Measurements from ENCODE around the gene PRPSAP1. TPM values are rescaled to one million over a fixed set of nuclear protein-coding genes. Genes with fewer than 3 reads are reported as not detected.
A peak's percentile ranks its signal among the peaks of the same experiment; 100 is the strongest.

PRPSAP1 gene
- total RNA-seq, 1 donor from 2014 or later, result 92.6 TPM

DNA sequence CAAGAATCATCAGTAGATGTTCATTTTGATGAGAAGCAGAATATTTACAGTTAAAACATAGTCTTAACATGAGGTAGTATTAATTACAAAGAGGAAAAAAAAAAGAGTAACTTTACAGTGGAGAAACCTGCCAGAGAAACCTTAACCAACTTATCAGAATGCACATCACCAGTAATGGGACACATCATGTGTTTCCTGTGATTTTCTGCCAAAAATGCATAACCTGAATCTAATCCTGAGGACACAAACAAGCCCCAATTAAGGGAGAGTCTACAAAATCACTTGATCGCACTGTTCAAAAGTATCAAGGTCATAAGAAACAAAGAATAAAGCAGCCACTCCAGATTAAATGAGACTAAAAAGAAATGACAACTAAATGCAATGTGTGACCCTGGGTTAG lies 27.4 kb downstream of the PRPSAP1 start:
- Histone ChIP-seq H3K4me1 (no peaks in the 10 kb centered on the region), H3K9me3 (no peaks in the 10 kb centered on the region), H3K4me3 (no peak overlapping the region), H3K27ac (no peak overlapping the region), H3K36me3 (peaks cover 0 to 67% of the 10 kb centered on the region in 2 donors), H3K27me3 (no peaks in the 10 kb centered on the region)
- no peak for TF ChIP-seq POLR2A (IDR thresholded peaks at IDR 0.05)
- TF ChIP-seq, protein P1, sequence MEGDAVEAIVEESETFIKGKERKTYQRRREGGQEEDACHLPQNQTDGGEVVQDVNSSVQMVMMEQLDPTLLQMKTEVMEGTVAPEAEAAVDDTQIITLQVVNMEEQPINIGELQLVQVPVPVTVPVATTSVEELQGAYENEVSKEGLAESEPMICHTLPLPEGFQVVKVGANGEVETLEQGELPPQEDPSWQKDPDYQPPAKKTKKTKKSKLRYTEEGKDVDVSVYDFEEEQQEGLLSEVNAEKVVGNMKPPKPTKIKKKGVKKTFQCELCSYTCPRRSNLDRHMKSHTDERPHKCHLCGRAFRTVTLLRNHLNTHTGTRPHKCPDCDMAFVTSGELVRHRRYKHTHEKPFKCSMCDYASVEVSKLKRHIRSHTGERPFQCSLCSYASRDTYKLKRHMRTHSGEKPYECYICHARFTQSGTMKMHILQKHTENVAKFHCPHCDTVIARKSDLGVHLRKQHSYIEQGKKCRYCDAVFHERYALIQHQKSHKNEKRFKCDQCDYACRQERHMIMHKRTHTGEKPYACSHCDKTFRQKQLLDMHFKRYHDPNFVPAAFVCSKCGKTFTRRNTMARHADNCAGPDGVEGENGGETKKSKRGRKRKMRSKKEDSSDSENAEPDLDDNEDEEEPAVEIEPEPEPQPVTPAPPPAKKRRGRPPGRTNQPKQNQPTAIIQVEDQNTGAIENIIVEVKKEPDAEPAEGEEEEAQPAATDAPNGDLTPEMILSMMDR (IDR thresholded peaks at IDR 0.05), result no peak
- TF ChIP-seq POLR2AphosphoS5 (IDR thresholded peaks at IDR 0.05; ENCODE audit: insufficient read depth in 1 of 2, low read depth in 1 of 2), result no peak
- intact Hi-C loops (cut with DNase I), result no loop called here
- no peak for DNase-seq (ENCODE audit: extremely low spot score in 2 of 2)

DNA sequence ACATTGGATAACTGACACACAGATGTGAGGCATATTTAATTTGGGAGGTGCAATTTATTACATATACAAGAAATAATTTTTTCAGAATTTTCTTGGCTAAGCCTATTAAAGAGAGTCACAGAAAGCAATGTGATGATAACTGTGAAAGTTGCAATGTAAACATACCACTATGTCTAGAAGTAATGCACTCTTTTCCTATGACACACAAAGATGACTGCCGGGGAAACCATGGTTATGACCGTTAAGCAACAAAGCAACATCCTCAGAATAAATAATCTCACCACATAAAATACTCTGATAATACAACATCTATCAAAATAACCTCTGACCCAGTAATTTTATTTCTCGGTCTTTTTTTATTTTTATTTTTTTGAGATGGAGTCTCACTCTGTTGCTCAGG lies 35.1 kb downstream of the PRPSAP1 start:
- intact Hi-C loops (cut with DNase I), result no loop called here
- H3K27me3 ChIP-seq, result no peaks in the 10 kb centered on the region
- H3K4me1 ChIP-seq, result no peaks in the 10 kb centered on the region
- H3K9me3 ChIP-seq, result no peaks in the 10 kb centered on the region
- no peak for DNase-seq (ENCODE audit: extremely low spot score in 2 of 2)
- H3K36me3 ChIP-seq, result peaks cover 0 to 43% of the 10 kb centered on the region in 2 donors
- TF ChIP-seq, protein P1 (IDR thresholded peaks at IDR 0.05), result no peak
- TF ChIP-seq POLR2AphosphoS5 (IDR thresholded peaks at IDR 0.05; ENCODE audit: insufficient read depth in 1 of 2, low read depth in 1 of 2) (no peak), POLR2A (IDR thresholded peaks at IDR 0.05) (no peak)
- H3K27ac ChIP-seq, result no peak overlapping the region
- no peak overlapping the region for H3K4me3 ChIP-seq

DNA sequence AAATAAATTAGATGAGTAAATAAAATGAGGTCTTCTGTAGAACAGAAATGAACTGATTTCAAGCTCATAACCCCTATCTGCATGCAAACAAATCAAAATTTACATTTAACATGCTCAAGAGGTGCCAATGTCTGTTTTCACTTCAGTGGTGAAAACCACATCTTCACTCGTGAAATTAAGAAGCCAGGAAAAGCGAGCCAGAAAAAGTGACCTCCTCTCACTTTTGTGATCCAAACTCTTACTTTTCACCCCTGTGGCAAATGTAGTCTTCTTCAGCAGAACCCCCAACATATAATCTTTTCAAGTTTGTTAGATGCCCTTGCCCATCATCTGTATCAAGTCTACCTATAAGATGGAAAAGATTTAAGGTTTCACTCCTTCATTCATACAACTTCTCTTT lies 36.2 kb downstream of the PRPSAP1 start:
- intact Hi-C loops (cut with DNase I), result no loop called here
- TF ChIP-seq, protein P1 (IDR thresholded peaks at IDR 0.05), result no peak
- TF ChIP-seq POLR2A (IDR thresholded peaks at IDR 0.05), result no peak
- no peak for TF ChIP-seq POLR2AphosphoS5 (IDR thresholded peaks at IDR 0.05; ENCODE audit: insufficient read depth in 1 of 2, low read depth in 1 of 2)
- no peak overlapping the region for H3K4me3 ChIP-seq
- peaks cover 0 to 43% of the 10 kb centered on the region in 2 donors for H3K36me3 ChIP-seq
- H3K9me3 ChIP-seq, result no peaks in the 10 kb centered on the region
- H3K27me3 ChIP-seq, result no peaks in the 10 kb centered on the region
- no peak for DNase-seq (ENCODE audit: extremely low spot score in 2 of 2)
- no peaks in the 10 kb centered on the region for H3K4me1 ChIP-seq
- no peak overlapping the region for H3K27ac ChIP-seq

DNA sequence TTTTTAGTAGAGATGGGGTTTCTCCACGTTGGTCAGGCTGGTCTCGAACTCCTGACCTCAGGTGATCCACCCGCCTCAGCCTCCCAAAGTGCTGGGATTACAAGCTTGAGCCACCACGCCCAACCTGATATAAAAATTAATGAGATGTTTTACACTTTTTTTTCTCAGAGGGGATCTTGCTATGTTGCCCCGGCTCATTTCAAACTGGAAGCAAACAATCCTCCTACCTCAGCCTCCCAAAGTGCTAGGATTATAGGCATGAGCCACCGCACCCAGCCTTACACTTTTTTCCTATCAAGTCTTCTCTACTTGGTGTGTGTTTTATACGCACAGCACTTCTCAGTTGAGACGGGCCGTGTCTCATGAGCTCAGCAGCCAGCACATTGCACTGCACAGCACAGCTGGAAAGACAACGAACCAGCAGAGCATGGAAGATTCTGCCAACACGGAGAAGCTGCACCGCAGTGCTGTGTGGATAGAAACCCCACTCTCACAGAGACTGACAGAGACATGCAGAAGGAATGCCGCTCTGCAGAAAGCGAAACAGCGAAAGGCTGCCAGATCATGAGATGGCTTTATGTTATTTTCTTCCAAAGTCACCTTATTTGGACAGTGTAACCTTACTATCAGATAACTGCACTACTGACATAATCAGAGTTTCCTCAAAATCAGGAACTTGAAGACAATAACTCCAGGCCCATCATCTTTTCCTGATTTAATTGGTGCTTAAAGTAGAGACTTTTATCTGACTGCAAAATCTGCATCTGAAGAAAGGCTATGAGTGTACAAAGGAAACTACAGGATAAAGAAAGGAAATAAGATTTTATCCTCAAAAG lies 39.1 kb downstream of the PRPSAP1 start:
- H3K4me3 ChIP-seq, result peak overlapping the region in 1 of 2 donors; percentile 21
- H3K4me1 ChIP-seq, result no peaks in the 10 kb centered on the region
- peak in 1 of 2 donors; percentile 77 for TF ChIP-seq POLR2AphosphoS5 (IDR thresholded peaks at IDR 0.05; ENCODE audit: insufficient read depth in 1 of 2, low read depth in 1 of 2)
- TF ChIP-seq, protein P1 (IDR thresholded peaks at IDR 0.05), result no peak
- peak overlapping the region; percentile 22 for H3K27ac ChIP-seq
- H3K9me3 ChIP-seq, result no peaks in the 10 kb centered on the region
- no peaks in the 10 kb centered on the region for H3K27me3 ChIP-seq
- peaks cover 0 to 44% of the 10 kb centered on the region in 2 donors for H3K36me3 ChIP-seq
- intact Hi-C loops (cut with DNase I), result no loop called here
- DNase-seq (ENCODE audit: extremely low spot score in 2 of 2), result no peak

DNA sequence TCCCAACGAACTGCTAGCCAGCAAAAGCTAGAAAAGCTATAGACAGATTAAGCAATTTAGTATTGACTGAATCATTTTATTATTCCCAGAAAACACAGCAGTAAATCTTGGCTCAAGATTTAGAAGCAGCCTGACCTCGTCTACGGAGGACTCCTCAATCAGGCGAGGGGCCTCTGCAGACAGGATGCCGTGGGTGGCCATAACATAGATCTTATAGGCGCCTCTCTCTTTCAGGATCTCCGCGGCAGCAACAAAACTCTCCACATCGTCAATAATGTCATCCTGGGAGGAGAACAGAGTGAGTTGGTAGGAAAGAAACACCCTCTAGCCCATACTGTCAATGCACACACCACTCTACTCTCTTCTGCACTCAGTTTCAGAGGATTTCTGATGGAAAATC lies 41.0 kb downstream of the PRPSAP1 start:
- H3K4me1 ChIP-seq, result no peaks in the 10 kb centered on the region
- no peak for TF ChIP-seq POLR2AphosphoS5 (IDR thresholded peaks at IDR 0.05; ENCODE audit: insufficient read depth in 1 of 2, low read depth in 1 of 2)
- TF ChIP-seq, protein P1 (IDR thresholded peaks at IDR 0.05), result no peak
- no peak for TF ChIP-seq POLR2A (IDR thresholded peaks at IDR 0.05)
- no peak overlapping the region for H3K27ac ChIP-seq
- no peaks in the 10 kb centered on the region for H3K27me3 ChIP-seq
- peaks cover 0 to 38% of the 10 kb centered on the region in 2 donors for H3K36me3 ChIP-seq
- no peaks in the 10 kb centered on the region for H3K9me3 ChIP-seq
- H3K4me3 ChIP-seq, result no peak overlapping the region
- intact Hi-C loops (cut with DNase I), result no loop called here
- no peak for DNase-seq (ENCODE audit: extremely low spot score in 2 of 2)

Data from vagina (tissue), 2 donors.